Upper lobe of left lung (tissue), 4 donors: ENCODE data around the gene LMO7.

Experiments
- POLR2A ChIP-seq, 4 donors: fragments of 450-650 bp; IDR thresholded peaks; one replicate each; pipeline ENCODE4 v1.5.1; 2016 to 2017; ENCODE audit warnings: antibody characterized with exemption in 4 of 4, mild to moderate bottlenecking in 2 of 4
- TF ChIP-seq, protein P1 (sequence below), 6 experiments: fragments of 450-650 bp in 4 of 6; fragments of 200-600 bp in 2 of 6; sonication (generic) in 2 of 6; IDR thresholded peaks; one replicate each; pipeline ENCODE4 v1.5.1; 2016 to 2019; ENCODE audit warnings: antibody characterized with exemption in 6 of 6

DNA sequence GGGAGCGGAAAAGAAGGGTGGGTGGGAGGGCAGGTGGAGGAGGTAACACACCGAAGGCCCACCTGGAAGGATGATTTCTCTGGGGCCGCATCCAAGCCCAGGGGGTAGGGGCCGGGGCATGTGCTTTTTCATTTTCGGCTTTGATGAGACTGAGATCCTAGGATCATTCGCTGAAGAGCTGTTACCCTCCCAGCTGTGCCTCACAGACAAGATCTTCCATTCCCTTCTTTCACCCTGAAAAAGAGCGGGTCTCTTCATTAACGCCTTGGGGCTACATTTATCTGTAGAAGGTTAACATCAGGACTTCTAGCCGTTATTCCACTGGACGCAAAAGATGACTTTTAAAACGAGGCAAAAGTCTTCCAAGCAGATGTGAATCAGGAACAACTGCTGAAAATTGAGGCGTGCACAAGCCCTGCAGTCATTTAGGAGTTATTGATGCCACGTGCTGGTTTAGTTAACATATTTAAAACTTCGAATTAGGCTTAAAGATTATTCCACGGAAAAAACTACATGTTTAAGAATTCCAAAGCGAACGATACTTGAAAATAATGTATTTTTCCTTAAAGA lies 1.1 kb downstream of the LMO7 start:
- no peak for TF ChIP-seq POLR2A (IDR thresholded peaks at IDR 0.05)
- TF ChIP-seq, protein P1, sequence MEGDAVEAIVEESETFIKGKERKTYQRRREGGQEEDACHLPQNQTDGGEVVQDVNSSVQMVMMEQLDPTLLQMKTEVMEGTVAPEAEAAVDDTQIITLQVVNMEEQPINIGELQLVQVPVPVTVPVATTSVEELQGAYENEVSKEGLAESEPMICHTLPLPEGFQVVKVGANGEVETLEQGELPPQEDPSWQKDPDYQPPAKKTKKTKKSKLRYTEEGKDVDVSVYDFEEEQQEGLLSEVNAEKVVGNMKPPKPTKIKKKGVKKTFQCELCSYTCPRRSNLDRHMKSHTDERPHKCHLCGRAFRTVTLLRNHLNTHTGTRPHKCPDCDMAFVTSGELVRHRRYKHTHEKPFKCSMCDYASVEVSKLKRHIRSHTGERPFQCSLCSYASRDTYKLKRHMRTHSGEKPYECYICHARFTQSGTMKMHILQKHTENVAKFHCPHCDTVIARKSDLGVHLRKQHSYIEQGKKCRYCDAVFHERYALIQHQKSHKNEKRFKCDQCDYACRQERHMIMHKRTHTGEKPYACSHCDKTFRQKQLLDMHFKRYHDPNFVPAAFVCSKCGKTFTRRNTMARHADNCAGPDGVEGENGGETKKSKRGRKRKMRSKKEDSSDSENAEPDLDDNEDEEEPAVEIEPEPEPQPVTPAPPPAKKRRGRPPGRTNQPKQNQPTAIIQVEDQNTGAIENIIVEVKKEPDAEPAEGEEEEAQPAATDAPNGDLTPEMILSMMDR (IDR thresholded peaks at IDR 0.05): no peak
